Cardiac muscle cell (in vitro differentiated cells and primary cell): ENCODE measurements around the gene EIF3I. TPM values are rescaled to one million over a fixed set of nuclear protein-coding genes. Genes with fewer than 3 reads are reported as not detected.

Experiments used
- DNase-seq, 2 donors: peaks; one replicate each; pipeline versions ENCODE4 v3.0.0 to v3.0.0-alpha.2; 2010 to 2017; ENCODE audit warnings: low read depth in 1 of 2, low spot score in 1 of 2
- H3K27ac ChIP-seq: fragments of 200-600 bp; sonication (generic); 2 replicates; pipeline ENCODE4 v1.5.1; 2016
- H3K27me3 ChIP-seq: fragments of 200-600 bp; sonication (generic); 2 replicates; pipeline ENCODE4 v1.6.0; 2016; ENCODE audit warnings: control low read depth
- H3K36me3 ChIP-seq: fragments of 200-600 bp; sonication (generic); 2 replicates; pipeline ENCODE4 v1.5.1; 2016; ENCODE audit warnings: control low read depth
- H3K4me1 ChIP-seq: fragments of 200-600 bp; sonication (generic); 2 replicates; pipeline ENCODE4 v1.8.1; 2017; ENCODE audit warnings: low read depth, mild to moderate bottlenecking, mixed run types
- H3K4me3 ChIP-seq: fragments of 200-600 bp; sonication (generic); 2 replicates; pipeline ENCODE4 v1.5.1; 2016; ENCODE audit warnings: mild to moderate bottlenecking
- H3K9me3 ChIP-seq: fragments of 200-600 bp; sonication (generic); 2 replicates; pipeline ENCODE4 v1.5.1; 2017; ENCODE audit warnings: low read depth, mild to moderate bottlenecking, control low read depth
- polyA plus RNA-seq: library from polyadenylated mRNA; unstranded; fragments of >200 nt; fragmentation: Nextera tagmentation; extraction: Ambion mirVana; gene quantifications from 2 replicates; pipeline ENCODE4 v1.2.1, GENCODE V29; 2016
- total RNA-seq: library from RNA; depleted of rRNA; stranded (reverse); fragments of >200 nt; gene quantifications from 2 replicates; pipeline ENCODE4 v1.2.3, GENCODE V29; 2016
- TF ChIP-seq, protein P1 (sequence below): IDR thresholded peaks from 2 replicates; pipeline ENCODE4 v1.5.1; 2012; ENCODE audit warnings: low read depth, mild to moderate bottlenecking, low read length

EIF3I gene
- total and polyA plus RNA-seq, 2 experiments from 2014 or later: 165 to 239 TPM

DNA sequence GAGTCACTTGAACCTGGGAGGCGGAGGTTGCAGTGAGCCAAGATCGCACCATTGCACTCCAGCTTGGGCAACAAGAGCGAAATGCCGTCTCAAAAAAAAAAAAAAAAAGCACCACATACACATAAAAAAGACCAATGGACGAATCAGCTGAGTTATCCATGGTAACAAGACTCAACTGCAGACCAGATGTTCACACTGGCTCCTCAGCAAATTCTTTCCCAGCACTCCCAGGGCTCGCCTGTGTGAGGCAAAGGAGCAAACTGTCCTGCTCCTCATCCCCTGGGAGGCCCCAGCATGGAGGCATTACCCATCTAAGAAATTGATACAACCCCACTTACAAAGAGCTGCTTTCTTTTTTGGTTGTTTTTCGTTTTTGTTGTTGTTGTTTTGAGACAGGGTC is 3.2 kb upstream of the EIF3I start:
- Histone ChIP-seq H3K4me1 (peaks cover 10% of the 10 kb centered on the region), H3K36me3 (peaks cover 9% of the 10 kb centered on the region), H3K27me3 (no peaks in the 10 kb centered on the region), H3K27ac (no peak overlapping the region), H3K4me3 (no peak overlapping the region), H3K9me3 (no peaks in the 10 kb centered on the region)
- TF ChIP-seq, protein P1, sequence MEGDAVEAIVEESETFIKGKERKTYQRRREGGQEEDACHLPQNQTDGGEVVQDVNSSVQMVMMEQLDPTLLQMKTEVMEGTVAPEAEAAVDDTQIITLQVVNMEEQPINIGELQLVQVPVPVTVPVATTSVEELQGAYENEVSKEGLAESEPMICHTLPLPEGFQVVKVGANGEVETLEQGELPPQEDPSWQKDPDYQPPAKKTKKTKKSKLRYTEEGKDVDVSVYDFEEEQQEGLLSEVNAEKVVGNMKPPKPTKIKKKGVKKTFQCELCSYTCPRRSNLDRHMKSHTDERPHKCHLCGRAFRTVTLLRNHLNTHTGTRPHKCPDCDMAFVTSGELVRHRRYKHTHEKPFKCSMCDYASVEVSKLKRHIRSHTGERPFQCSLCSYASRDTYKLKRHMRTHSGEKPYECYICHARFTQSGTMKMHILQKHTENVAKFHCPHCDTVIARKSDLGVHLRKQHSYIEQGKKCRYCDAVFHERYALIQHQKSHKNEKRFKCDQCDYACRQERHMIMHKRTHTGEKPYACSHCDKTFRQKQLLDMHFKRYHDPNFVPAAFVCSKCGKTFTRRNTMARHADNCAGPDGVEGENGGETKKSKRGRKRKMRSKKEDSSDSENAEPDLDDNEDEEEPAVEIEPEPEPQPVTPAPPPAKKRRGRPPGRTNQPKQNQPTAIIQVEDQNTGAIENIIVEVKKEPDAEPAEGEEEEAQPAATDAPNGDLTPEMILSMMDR: no peak
- DNase-seq: no peak

DNA sequence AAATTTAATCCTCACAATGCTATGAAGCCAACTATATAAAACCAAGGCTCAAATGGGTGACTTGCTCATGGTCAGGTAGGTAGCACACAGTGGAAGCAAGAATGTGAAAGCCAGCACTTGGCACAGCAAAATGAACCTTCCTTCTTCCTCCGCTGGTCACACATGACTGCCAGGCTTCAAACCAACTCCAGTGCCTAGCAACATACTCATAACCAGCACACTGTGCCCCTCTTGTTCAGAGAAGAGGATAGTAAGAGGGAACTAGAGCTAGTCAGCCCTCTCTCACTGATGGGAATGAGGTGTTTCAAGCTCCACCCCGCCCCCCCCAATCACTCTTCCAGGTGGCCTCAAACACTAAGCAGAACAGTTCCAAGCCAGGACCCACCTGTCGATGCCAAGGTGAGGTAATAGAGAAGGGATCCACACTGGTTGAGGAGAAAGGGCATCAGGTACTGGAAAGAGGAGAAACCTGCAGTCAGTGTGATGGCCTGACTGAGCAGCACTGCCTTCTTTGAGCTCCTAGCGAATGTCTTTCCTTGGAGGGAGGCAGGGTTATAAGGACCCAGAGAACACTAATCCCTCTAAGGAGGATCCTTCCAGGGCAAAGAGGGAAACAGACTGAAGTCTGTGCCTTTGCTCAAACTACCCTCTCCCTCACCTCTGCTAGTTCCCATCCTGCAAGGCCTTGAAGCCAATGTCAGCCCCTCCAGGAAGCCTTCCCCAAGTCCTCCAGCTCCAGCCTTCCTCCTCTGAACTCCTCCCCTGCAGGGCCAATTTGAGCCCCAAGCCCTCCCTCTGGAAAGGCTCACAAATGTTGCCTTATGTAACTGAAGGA is 1.2 kb upstream of the EIF3I start:
- H3K4me1 ChIP-seq: peaks cover 10% of the 10 kb centered on the region
- H3K27ac ChIP-seq: no peak overlapping the region
- DNase-seq: no peak
- H3K36me3 ChIP-seq: peaks cover 17% of the 10 kb centered on the region
- H3K9me3 ChIP-seq: no peaks in the 10 kb centered on the region
- H3K27me3 ChIP-seq: no peaks in the 10 kb centered on the region
- TF ChIP-seq, protein P1: no peak
- peak overlapping the region; percentile 93 for H3K4me3 ChIP-seq

DNA sequence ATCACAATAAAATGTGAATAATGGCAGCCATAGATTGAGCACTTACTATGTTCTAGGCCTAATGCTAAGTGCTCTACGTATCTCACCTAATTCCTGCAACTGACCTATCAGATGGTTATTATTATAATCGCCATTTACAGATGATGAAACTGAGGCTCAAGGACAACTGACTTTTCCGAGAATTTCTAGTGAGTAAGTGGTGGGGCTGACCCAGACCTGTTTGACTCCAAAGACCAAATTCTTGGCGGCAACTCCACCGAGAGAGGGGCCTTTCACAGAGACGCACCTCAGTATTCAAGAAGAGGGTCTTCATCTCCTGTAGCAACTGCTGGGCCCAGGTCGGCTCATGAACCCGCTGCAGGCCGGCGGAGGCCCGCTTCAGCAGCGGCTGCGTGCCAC is 627 bp upstream of the EIF3I start:
- Histone ChIP-seq H3K27ac (peak overlapping the region; percentile 84), H3K9me3 (no peaks in the 10 kb centered on the region), H3K4me1 (peaks cover 10% of the 10 kb centered on the region), H3K27me3 (no peaks in the 10 kb centered on the region), H3K4me3 (peak overlapping the region; percentile 93), H3K36me3 (peaks cover 16% of the 10 kb centered on the region)
- no peak for DNase-seq
- TF ChIP-seq, protein P1: no peak

DNA sequence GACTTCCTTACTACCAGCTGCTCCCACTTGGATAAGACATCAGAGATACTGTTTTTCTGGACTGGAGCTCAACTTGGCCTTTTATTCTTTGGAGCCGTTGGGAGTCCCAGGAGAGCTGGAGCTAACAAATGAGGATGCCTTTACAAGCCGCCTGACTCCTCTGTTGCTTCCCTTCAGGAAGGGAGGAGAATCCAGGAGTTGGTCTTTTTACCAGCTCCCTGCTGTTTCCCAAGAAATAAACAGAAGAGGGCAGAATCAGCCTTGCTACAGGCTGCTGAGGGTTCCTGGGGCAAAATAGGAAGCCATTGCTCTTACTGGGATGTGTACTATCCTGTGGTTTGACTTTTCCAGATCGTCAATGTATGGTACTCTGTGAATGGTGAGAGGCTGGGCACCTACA is 1.5 kb downstream of the EIF3I start:
- Histone ChIP-seq H3K27ac (no peak overlapping the region), H3K36me3 (peaks cover 15% of the 10 kb centered on the region), H3K4me1 (peaks cover 10% of the 10 kb centered on the region), H3K27me3 (no peaks in the 10 kb centered on the region), H3K4me3 (no peak overlapping the region), H3K9me3 (no peaks in the 10 kb centered on the region)
- TF ChIP-seq, protein P1: no peak
- DNase-seq: no peak

DNA sequence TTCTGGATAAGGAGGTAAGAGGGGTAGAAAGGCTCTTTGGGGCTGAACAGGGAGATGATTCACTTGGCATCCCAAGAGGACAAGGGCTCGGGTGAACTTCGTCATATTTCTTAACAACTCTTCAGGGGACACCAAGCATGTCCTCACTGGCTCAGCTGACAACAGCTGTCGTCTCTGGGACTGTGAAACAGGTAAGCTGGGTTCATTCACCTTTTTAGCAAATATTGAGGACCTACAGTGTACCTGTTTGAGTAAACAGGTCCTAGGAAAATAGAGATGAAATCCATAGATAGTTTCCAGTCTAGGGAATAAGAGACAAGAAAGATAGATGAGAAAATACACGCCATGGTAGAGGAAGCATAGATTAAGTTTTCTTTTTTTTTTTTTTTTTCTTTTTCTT is 2.1 kb downstream of the EIF3I start:
- Histone ChIP-seq H3K36me3 (peaks cover 20% of the 10 kb centered on the region), H3K4me1 (peaks cover 10% of the 10 kb centered on the region), H3K9me3 (no peaks in the 10 kb centered on the region), H3K27me3 (no peaks in the 10 kb centered on the region), H3K4me3 (no peak overlapping the region), H3K27ac (no peak overlapping the region)
- TF ChIP-seq, protein P1: no peak
- no peak for DNase-seq
